Left lung (tissue), 10 donors: ENCODE data around the gene NUDT14. TPM values are rescaled to one million over a fixed set of nuclear protein-coding genes. Genes with fewer than 3 reads are reported as not detected.

Experiments
- ATAC-seq: fragments of 200-7000 bp; cut with Tn5 transposase; one replicate; pipeline ENCODE4 v1.9.1; 2020; ENCODE audit warnings: moderate library complexity
- DNase-seq, 4 donors: peaks; one replicate each; pipeline ENCODE4 v3.0.0-alpha.2; 2013 to 2020
- H3K27ac ChIP-seq, 2 donors: fragments of 200-600 bp; sonication (generic) in 1 of 2; one replicate each; pipeline versions ENCODE4 v1.5.0 to v1.8.0; 2020 to 2021
- H3K27me3 ChIP-seq, 2 donors: fragments of 200-600 bp; sonication (generic) in 1 of 2; one replicate each; pipeline versions ENCODE4 v1.5.0 to v1.8.0; 2020 to 2021
- H3K36me3 ChIP-seq, 2 donors: fragments of 200-600 bp; sonication (generic) in 1 of 2; one replicate each; pipeline versions ENCODE4 v1.5.0 to v1.8.0; 2020 to 2021
- H3K4me1 ChIP-seq, 2 donors: fragments of 200-600 bp; one replicate each; pipeline ENCODE4 v1.8.0; 2021
- H3K4me3 ChIP-seq, 2 donors: fragments of 200-600 bp; sonication (generic) in 1 of 2; one replicate each; pipeline versions ENCODE4 v1.5.0 to v1.8.0; 2020 to 2021; ENCODE audit warnings: mild to moderate bottlenecking in 1 of 2
- H3K9me3 ChIP-seq, 2 donors: fragments of 200-600 bp; sonication (generic) in 1 of 2; one replicate each; pipeline versions ENCODE4 v1.5.0 to v1.8.0; 2020 to 2021
- CTCF ChIP-seq, 2 donors: fragments of 200-600 bp; sonication (generic) in 1 of 2; IDR thresholded peaks; one replicate each; pipeline versions ENCODE4 v1.5.0 to v1.8.0; 2021; ENCODE audit warnings: antibody characterized with exemption in 2 of 2
- intact Hi-C, 2 donors: fragments of 100-400 bp; cut with DNase I; formaldehyde crosslinking; loops; one replicate each; pipeline versions ENCODE4 v1.11.2 to v1.14.2; 2022
- polyA plus RNA-seq, 6 donors: library from polyadenylated mRNA; unstranded; fragments of 120-200 nt; gene quantifications; one replicate each; pipeline ENCODE4 v1.2.1, GENCODE V29; 2013; ENCODE audit not compliant: insufficient read length in 6 of 6
- total RNA-seq, 2 donors: library from RNA; stranded (reverse); fragmentation: NEBNext Ultra II Directional; extraction: Animal tissue kit (Norgen Biotek cat#: 25700); gene quantifications; one replicate each; pipeline ENCODE4 v1.2.1, GENCODE V29; 2021
- donor health status: DM: no; HTN: yes; CAD: no.
- donor health status: DM: no; HTN: no; CAD: no.

The NUDT14 gene
- total and polyA plus RNA-seq, 8 donors: 22.4 to 77.5 (median 34.7) TPM

GRCh38 chr14:105143451-105144025, 37.6 kb downstream of the NUDT14 start:
- Histone ChIP-seq H3K9me3 (peaks cover 0 to 22% of the 10 kb centered on the region in 2 donors), H3K36me3 (peaks cover 0 to 71% of the 10 kb centered on the region in 2 donors), H3K4me1 (no peaks in the 10 kb centered on the region), H3K27me3 (no peaks in the 10 kb centered on the region), H3K4me3 (no peak overlapping the region), H3K27ac (no peak overlapping the region)
- no peak for TF ChIP-seq CTCF (IDR thresholded peaks at IDR 0.05)
- ATAC-seq (no peak), DNase-seq (peak in 2 of 4 donors; percentile 21 to 74)
- intact Hi-C loops: no loop called here

- ATAC-seq (no peak), DNase-seq (peak in 2 of 4 donors; percentile 18 to 78)
- Histone ChIP-seq H3K4me3 (no peak overlapping the region), H3K36me3 (peaks cover 0 to 64% of the 10 kb centered on the region in 2 donors), H3K27me3 (no peaks in the 10 kb centered on the region), H3K27ac (no peak overlapping the region), H3K9me3 (peaks cover 0 to 22% of the 10 kb centered on the region in 2 donors), H3K4me1 (no peaks in the 10 kb centered on the region)
- TF ChIP-seq CTCF (IDR thresholded peaks at IDR 0.05): no peak
- intact Hi-C loops: no loop called here
These were observed 38.3 kb downstream of the NUDT14 start for GRCh38 chr14:105142651-105143450.

GRCh38 chr14:105141486-105142281, 39.4 kb downstream of the NUDT14 start:
- Histone ChIP-seq H3K9me3 (peaks cover 0 to 22% of the 10 kb centered on the region in 2 donors), H3K36me3 (peaks cover 0 to 54% of the 10 kb centered on the region in 2 donors), H3K4me3 (no peak overlapping the region), H3K27ac (no peak overlapping the region), H3K27me3 (no peaks in the 10 kb centered on the region), H3K4me1 (no peaks in the 10 kb centered on the region)
- ATAC-seq: no peak
- intact Hi-C loops: no loop called here
- TF ChIP-seq CTCF (IDR thresholded peaks at IDR 0.05): no peak
- peak in 2 of 4 donors; percentile 20 to 71 for DNase-seq

- Histone ChIP-seq H3K4me3 (no peak overlapping the region), H3K27me3 (no peaks in the 10 kb centered on the region), H3K4me1 (no peaks in the 10 kb centered on the region), H3K9me3 (peaks cover 0 to 22% of the 10 kb centered on the region in 2 donors), H3K36me3 (peaks cover 0 to 47% of the 10 kb centered on the region in 2 donors), H3K27ac (no peak overlapping the region)
- intact Hi-C loops: no loop called here
- no peak for TF ChIP-seq CTCF (IDR thresholded peaks at IDR 0.05)
- ATAC-seq (no peak), DNase-seq (peak in 2 of 4 donors; percentile 14 to 47)
These were observed 40.1 kb downstream of the NUDT14 start for GRCh38 chr14:105141026-105141425.
